Measurements from ENCODE around the gene SH2D3A. TPM values are rescaled to one million over a fixed set of nuclear protein-coding genes. Genes with fewer than 3 reads are reported as not detected.

The SH2D3A gene
- total and polyA plus RNA-seq, 2 of the 8 experiments (the other 6 are each of a cell fraction or from before 2014, with no cell fraction given), result 14.5 to 22.1 TPM

DNA sequence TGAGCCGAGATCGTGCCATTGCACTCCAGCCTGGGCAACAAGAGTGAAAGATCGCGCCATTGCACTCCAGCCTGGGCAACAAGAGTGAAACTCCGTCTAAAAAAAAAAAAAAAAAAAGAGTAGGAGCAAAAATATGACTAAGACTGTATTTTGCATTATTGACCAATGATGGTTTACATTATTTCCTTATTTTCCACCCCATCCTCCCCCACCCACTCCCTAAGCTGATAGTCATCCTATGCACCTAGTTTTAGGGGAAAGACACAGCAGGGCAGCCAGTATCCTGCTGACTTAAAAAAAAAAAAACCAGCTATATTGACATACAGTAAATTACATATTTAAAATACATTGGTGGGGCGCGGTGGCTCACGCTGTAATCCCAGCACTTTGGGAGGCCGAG, 30.4 kb upstream of the SH2D3A start (continued):
- no peak for TF ChIP-seq CBX5 (IDR thresholded peaks at IDR 0.05; ENCODE audit: low read depth, low read length)
- no peak for TF ChIP-seq TAF7 (optimal IDR thresholded peaks at IDR 0.05; ENCODE audit: borderline replicate concordance, low read depth, low read length)
- no peak for TF ChIP-seq EP300 (IDR thresholded peaks at IDR 0.05; ENCODE audit: borderline replicate concordance in 1 of 2, low read depth in 2 of 2, low read length in 2 of 2)

Measured in H1 (cell line).